ENCODE measurements around the gene SEMA3C. TPM values are rescaled to one million over a fixed set of nuclear protein-coding genes. Genes with fewer than 3 reads are reported as not detected.

SEMA3C gene
- polyA plus RNA-seq, 3 donors: 23.3 to 30.4 (median 30.0) TPM

GRCh38 chr7:80711531-80711930 is 207.3 kb downstream of the SEMA3C start:
- no peak for DNase-seq (ENCODE audit: low read depth in 3 of 3, low spot score in 2 of 3)

- no peak for DNase-seq (ENCODE audit: low read depth in 3 of 3, low spot score in 2 of 3)
Measured at GRCh38 chr7:80708123-80708522, 210.7 kb downstream of the SEMA3C start.

GRCh38 chr7:80707318-80707717 is 211.5 kb downstream of the SEMA3C start:
- DNase-seq (ENCODE audit: low read depth in 3 of 3, low spot score in 2 of 3): no peak

GRCh38 chr7:80705130-80705781 is 213.6 kb downstream of the SEMA3C start:
- no peak for DNase-seq (ENCODE audit: low read depth in 3 of 3, low spot score in 2 of 3)

GRCh38 chr7:80703272-80703671 is 215.6 kb downstream of the SEMA3C start:
- no peak for DNase-seq (ENCODE audit: low read depth in 3 of 3, low spot score in 2 of 3)

- no peak for DNase-seq (ENCODE audit: low read depth in 3 of 3, low spot score in 2 of 3)
Measured at GRCh38 chr7:80699721-80700256, 219.1 kb downstream of the SEMA3C start.

GRCh38 chr7:80699045-80699638 is 219.7 kb downstream of the SEMA3C start:
- peak; percentile 19 to 54 (median 25) for DNase-seq (ENCODE audit: low read depth in 3 of 3, low spot score in 2 of 3)

Measured in right renal cortex interstitium (tissue), 3 donors.